Raji (cell line): Measurements from ENCODE around the gene CASR.

Experiments
- POLR2A ChIP-seq: IDR thresholded peaks from 2 replicates; pipeline ENCODE4 v1.6.1; 2011; ENCODE audit warnings: low read depth, low read length, control low read depth; ENCODE audit not compliant: insufficient read depth

CASR gene

GRCh38 chr3:122183521-122183892, at the start of gene CASR:
CASR (plus strand) TSS chr3:122183668; CDS start chr3:122254190, 70,522 bp downstream.
- no peak for TF ChIP-seq POLR2A

- TF ChIP-seq POLR2A: no peak
Measured at GRCh38 chr3:122146466-122146865, 37.0 kb upstream of the CASR start.

- TF ChIP-seq POLR2A: no peak
Measured at GRCh38 chr3:122148941-122149627, 34.4 kb upstream of the CASR start.

GRCh38 chr3:122151480-122151879, 32.0 kb upstream of the CASR start:
- TF ChIP-seq POLR2A: no peak

GRCh38 chr3:122167630-122168029, 15.8 kb upstream of the CASR start:
- no peak for TF ChIP-seq POLR2A

- TF ChIP-seq POLR2A: no peak
Measured at GRCh38 chr3:122168044-122168443, 15.4 kb upstream of the CASR start.

- no peak for TF ChIP-seq POLR2A
Measured at GRCh38 chr3:122169911-122170310, 13.6 kb upstream of the CASR start.

GRCh38 chr3:122178711-122179110, 4.8 kb upstream of the CASR start:
- TF ChIP-seq POLR2A: no peak

- TF ChIP-seq POLR2A: no peak
Measured at GRCh38 chr3:122183893-122184590, 574 bp downstream of the CASR start.

- TF ChIP-seq POLR2A: no peak
Measured at GRCh38 chr3:122184591-122184929, 1.1 kb downstream of the CASR start.

GRCh38 chr3:122186372-122186771, 2.9 kb downstream of the CASR start:
- TF ChIP-seq POLR2A: no peak

- no peak for TF ChIP-seq POLR2A
Measured at GRCh38 chr3:122188737-122189136, 5.3 kb downstream of the CASR start.

GRCh38 chr3:122189357-122189756, 5.9 kb downstream of the CASR start:
- TF ChIP-seq POLR2A: no peak

- TF ChIP-seq POLR2A: no peak
Measured at GRCh38 chr3:122190525-122190924, 7.1 kb downstream of the CASR start.

GRCh38 chr3:122198966-122199365, 15.5 kb downstream of the CASR start:
- no peak for TF ChIP-seq POLR2A

- no peak for TF ChIP-seq POLR2A
Measured at GRCh38 chr3:122199552-122199951, 16.1 kb downstream of the CASR start.

GRCh38 chr3:122200661-122201060, 17.2 kb downstream of the CASR start:
- TF ChIP-seq POLR2A: no peak

GRCh38 chr3:122208579-122208978, 25.1 kb downstream of the CASR start:
- no peak for TF ChIP-seq POLR2A

GRCh38 chr3:122213650-122214049, 30.2 kb downstream of the CASR start:
- no peak for TF ChIP-seq POLR2A
